Hepatocyte (in vitro differentiated cells): ENCODE results near the gene KCNN1.
"Not testable (repeated sequence)": the region's sequence is repeated elsewhere in the genome, so short reads cannot be mapped to it uniquely, and the experiment has no call there.

Experiments
- CTCF ChIP-seq: fragments of 200-600 bp; sonication (generic); IDR thresholded peaks from 2 replicates; pipeline ENCODE4 v1.5.1; 2016; ENCODE audit warnings: antibody characterized with exemption, mild to moderate bottlenecking; ENCODE audit not compliant: poor library complexity
- EZH2 ChIP-seq: fragments of 200-600 bp; sonication (generic); IDR thresholded peaks from 2 replicates; pipeline ENCODE4 v1.6.1; 2016; ENCODE audit warnings: antibody characterized with exemption, mild to moderate bottlenecking, borderline replicate concordance
- EZH2phosphoT487 ChIP-seq: fragments of 200-600 bp; sonication (generic); IDR thresholded peaks from one replicate; pipeline ENCODE4 v1.6.1; 2018; ENCODE audit warnings: antibody characterized with exemption, mild to moderate bottlenecking, low read depth, moderate library complexity; ENCODE audit not compliant: unreplicated experiment, severe bottlenecking

- TF ChIP-seq CTCF, EZH2, EZH2phosphoT487: not testable (repeated sequence)
These were observed 48.8 kb upstream of the KCNN1 start for GRCh38 chr19:17918151-17918550.
